Fibroblast of peridontal ligament (primary cell): ENCODE data around the gene C20orf141.
A peak's percentile ranks its signal among the peaks of the same experiment; 100 is the strongest.
"Not testable (repeated sequence)": the region's sequence is repeated elsewhere in the genome, so short reads cannot be mapped to it uniquely, and the experiment has no call there.

Experiments
- DNase-seq: peaks from one replicate; pipeline ENCODE4 v3.0.0-alpha.2; 2010; ENCODE audit errors: extremely low read depth

C20orf141 gene

DNA sequence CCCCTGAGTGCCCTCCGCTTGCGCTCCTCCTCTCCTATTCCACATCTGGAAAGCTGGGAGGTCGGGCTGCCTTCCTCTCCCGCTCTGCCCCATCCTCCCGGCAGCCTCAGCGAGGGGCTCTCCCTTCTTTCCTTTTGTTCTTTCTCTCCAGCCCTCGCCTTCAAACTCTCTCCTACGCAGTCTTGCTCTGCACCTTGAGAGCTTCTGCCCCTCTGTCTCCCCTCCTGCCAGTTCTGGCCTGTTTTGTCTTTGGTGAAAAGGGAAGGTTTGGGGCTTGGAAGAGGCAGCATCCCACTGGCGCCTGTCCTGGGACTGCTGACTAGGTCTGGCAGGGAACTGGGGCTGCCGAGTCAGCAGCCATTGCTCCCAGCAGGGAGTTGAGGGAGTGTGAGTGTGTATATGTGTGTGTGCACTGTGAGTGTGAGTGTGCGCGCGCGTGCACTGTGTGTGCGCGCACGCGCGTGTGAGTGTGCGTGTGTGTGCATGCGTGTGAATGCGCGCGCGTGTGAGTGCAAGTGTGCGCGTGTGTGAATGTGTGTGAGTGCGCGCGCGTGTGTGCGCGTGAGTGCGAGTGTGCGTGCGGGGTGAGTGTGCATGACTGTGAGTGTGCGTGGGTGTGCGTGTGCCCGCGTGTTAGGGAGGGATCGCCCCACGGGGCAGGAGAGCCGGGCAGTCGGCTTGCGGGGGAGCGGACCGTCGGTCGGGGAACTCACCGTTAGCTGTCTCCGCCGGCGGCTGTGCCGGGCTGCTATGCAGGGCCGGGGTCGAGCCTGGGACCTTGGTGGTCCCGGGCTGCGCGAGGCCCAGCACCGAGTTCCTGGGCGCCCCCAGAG lies 14.9 kb upstream of the C20orf141 start:
- DNase-seq, result peak; percentile 25

DNA sequence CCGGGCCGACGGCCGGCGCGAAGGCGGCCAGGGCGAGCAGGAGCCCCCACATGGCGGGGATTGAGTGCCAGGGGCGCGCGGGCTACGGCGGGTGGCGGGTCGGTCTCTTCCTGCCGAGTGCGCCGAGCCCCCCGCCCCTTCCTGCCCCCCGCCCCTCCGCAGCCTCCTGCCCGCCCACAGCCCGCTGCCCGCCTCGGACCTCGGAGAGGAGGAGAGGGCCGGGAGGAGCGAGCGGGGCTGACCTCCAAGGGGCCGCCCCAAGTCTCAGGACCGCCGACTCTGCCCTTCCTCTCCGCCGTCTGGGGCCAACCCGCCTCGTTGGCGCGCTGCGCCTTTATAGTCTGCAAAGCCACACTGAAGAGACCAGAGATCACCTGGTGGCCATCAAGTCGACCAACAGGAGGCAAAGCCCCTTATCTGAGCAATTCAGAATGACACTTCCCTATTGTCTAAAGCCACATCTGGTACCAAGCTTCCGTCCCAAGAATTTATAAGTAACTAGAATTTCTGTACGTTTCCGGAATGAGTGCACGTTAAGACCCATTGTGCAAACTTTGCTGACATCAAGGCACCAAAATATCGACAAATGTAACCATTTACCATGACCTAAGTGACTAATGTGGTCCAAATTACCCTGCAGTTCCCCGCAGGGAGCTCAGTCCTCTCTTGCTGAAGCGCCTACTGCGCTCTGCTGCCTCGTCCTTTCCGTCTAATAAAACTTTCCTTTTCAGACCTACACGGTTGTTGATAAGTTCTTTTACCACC lies 14.1 kb upstream of the C20orf141 start, which contains the start of gene CPXM1:
Gene CPXM1, minus strand, starts transcription at position 107 of the 765 bp plus-strand sequence. Its CDS starts 55 bp downstream, at position 52.
- no peak for DNase-seq

DNA sequence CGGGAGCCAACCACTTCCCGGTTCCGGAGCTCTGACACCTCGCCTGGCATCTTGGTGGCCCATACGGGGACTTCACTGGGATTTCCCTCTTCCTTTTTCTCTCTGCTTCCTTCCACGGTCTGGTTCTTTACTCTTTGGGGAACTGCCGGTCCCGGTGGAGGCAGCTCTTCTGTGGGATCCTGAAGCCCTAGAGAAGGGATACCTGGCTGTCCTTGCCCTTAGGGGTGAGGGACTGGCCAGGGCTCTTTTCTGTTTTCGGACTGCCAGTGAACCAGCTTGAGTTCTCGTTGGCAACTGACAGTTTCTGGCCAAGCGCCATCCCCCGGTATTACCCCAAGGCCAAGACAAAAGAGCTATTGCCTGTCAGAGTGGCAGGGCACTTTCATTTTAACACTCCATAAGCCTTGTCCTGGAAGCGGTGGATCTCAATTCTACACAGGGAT lies 13.5 kb upstream of the C20orf141 start:
- no peak for DNase-seq

DNA sequence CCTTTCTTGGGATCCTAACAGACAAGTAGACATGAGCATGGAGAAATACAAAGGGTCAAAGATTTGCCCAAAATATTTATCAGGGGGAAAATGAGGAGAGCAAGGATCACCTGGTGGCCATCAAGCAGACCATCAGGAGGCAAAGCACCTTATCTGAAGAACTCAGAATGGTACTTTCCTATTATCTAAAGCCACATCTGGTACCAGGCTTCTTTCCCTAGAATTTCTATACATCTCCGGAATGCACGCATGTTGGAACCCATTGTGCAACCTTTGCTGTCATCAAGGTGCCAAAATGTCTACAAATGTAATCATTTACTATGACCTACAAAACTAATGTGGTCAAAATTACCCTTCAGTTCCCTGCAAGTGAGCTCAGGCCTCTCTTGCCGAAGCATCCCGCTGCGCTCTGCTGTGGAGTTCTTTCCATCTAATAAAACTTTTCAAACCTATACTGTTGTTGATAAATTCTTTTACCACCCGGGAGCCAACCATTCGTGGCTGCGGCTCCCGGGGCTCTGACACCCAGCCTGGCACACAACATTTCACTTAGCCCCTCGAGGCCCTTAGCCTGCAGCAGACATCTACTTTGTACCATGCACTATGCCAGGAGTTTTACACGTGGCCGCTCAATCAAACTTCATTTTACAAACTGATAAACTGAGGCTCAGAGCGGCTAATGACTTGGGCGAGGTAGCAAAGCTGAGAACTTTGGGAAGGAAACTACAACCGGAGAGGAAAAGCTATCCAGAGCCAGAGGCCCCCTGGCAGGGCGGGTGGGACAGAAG lies 10.6 kb upstream of the C20orf141 start:
- no peak for DNase-seq

DNA sequence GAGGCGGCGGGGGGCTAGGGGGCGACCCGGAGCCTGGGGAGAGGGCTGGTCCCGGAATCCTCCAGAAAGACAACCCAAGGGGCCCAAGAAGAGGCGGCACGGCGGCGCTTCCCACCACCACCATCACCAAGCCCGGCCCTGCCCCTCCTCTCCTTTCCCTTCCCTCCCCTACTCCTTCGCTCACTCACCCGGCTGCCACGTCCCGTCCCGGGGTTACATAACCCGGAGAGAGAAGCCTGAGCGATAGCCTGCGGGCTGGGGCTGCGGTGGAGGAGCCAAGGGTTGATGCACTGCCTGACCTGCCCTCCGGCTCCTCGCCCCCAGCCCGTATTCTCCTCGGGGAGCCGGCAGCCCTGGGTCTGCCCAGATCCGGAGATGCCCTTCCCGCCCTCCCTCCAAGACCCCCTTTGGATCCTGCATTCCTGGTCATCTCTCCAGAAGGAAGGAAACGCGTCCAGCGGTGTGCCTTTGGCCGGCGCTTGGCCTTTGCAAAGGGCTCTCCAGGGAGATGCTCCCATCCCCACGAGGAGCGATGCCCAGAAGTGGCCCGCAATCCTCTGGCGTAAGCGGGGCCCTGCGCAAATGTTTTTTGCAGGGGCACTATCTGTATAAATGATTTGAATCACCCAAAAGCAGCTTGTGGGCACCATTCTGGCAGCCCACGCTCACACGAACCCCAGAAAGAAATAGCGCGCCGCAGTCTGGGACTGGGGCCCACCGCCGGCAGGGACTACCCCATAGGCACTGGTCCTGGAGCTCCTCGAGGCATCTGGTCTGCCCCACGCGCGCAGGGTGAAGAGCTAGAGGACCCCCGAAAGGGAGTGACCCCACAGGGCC lies 9.7 kb upstream of the C20orf141 start:
- no peak for DNase-seq

DNA sequence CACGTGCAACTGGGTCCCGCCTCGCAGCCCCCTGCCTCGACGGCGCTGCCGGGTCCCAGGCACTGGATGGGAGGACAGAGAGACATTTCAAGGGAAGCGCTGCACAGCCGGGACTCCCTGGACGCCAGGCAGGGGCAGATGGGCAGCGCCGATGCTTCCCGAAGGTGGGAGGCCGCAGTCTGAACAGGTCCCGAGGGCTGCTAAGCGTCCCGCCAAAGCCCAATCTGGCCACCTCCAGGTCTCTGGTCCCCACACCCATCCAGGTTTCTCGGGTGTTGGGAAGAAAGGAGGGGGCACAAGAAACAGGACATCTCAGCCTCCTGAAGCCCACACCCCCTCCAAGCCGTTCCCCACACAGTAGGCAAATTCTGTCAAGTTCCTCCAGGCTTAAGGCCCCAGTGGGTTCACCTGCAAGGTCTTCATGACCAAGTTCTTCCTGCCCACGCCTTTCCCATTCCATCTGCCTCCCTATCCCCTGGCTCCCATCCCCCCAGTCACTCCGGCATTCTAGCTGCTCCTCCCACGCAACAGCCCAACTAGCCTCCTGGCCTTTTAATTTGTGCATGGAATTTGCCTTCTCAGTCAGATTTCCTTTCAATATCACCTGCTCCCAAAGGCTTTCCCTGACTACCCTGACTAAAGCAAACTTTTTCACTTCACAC lies 9.0 kb upstream of the C20orf141 start:
- no peak for DNase-seq

DNA sequence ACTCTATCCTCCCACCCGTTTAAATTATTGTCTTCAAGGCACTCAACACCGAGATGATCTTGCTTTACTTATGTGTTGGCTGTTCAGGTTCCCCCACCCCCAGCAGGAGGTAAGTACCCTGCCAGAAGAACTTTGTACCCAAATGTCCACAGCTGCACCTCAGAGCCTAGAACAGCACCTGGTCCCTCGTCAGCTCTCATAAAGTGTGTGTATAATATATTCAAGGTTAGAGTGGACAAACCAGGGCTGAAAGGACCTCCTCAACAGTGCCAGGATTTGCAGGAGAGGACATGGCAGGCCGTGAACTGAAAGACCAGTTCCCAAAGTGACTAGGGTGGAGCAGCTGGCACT lies 8.5 kb upstream of the C20orf141 start:
- no peak for DNase-seq

DNA sequence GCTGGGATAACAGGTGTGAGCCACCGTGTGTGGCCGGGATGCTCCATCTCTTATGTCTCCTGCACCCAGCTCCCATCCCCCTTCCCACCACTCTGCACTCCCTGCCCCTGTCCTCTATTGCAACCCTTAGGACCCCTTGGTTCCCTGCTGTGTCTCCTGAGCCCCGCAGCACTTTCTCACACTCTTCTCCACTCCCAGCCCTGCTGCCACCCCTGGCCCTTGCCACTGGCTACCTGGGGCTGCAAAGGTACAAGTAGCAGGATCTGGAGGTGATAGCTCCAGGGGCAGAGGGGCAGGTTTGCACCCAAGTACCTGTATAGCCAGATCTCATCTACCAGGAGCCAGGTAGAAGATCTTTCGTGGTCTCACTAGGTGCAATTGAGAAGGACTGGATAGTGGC lies 7.8 kb upstream of the C20orf141 start:
- no peak for DNase-seq

DNA sequence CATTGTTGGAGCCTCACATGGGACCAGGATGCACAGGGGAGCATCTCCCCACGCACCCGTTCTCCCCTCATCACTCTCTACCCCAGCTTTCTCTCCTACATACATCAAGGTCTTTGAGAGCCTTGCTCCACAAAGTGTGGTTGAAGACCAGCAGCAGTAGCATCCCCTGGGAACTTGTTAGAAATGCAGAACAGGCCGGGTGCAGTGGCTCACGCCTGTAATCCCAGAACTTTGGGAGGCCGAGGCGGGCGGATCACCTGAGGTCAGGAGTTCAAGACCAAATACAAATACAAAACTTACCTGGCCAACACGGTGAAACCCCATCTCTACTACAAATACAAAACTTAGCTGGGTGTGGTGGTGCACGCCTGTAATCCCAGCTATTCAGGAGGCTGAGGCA lies 6.9 kb upstream of the C20orf141 start:
- DNase-seq, result not testable (repeated sequence)

DNA sequence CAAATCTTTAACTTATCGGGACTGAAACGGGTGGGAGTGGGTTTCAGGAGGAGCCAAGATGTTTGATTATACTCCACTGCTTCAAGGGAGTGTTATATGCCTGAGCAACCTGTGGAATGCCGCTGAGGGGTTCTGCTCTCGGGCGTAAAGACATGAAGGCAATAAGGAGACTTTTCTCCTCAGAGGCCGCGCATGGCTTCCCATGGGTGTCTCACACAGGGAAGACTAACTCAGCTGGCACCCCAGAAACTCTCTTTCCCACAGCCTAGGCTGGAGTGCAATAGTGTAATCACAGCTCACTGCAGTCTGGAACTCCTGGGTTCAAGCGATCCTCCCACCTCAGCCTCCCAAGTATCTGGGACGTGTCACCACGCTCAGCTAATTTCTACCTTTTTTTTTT lies 5.1 kb upstream of the C20orf141 start:
- no peak for DNase-seq

DNA sequence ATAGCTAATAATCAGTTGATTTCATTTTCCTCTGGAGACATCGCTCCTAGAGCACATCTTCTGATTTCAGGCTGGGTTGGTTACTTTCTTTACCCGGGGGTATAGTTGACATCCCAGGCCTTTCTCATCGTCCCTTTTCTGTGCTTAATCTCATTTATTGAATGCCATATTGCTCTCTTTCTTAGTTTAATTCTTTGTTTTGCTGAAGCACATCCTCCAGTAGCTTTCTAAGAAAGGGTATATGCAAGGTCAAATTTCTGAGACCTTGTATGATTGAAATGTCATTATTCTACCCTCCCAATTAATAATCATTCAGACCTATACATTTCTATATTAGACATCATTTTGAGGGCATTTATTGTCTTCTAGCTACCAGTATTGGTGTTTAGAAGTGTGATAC lies 2.6 kb upstream of the C20orf141 start:
- DNase-seq, result no peak

DNA sequence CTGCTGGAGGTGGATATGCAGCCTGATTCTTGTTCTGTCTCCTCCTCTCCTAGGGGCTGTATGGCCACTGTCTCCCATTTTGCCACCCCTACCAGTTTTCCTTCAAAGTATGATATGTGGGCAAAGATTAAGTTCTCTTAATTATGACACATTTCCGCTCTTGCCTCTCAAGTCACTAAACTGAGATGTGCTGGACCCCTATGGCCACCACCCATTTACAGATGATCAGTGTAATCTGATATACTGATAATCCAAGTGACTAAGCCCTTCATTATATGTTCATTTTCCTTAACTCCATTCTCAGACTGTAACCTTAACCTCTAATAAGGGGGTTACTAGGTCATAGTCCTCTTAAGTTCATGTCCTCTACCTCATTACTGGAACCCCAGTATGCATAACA lies 711 bp upstream of the C20orf141 start:
- no peak for DNase-seq

DNA sequence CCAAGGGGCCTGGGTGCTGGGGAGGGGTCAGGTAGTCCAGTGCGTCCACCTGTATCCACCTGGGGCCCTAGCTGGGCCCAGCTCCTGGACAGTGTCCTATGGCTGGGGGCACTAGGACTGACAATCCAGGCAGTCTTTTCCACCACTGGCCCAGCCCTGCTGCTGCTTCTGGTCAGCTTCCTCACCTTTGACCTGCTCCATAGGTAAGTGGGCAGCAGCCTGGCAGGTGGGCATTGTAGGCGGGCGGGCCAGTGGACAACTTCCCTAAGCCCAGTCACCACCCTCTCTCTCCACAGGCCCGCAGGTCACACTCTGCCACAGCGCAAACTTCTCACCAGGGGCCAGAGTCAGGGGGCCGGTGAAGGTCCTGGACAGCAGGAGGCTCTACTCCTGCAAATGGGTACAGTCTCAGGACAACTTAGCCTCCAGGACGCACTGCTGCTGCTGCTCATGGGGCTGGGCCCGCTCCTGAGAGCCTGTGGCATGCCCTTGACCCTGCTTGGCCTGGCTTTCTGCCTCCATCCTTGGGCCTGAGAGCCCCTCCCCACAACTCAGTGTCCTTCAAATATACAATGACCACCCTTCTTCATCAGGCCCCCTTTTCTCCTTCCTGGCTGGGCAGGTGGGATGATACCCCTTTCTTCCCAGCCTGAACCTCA lies 584 bp downstream of the C20orf141 start:
- DNase-seq, result no peak

DNA sequence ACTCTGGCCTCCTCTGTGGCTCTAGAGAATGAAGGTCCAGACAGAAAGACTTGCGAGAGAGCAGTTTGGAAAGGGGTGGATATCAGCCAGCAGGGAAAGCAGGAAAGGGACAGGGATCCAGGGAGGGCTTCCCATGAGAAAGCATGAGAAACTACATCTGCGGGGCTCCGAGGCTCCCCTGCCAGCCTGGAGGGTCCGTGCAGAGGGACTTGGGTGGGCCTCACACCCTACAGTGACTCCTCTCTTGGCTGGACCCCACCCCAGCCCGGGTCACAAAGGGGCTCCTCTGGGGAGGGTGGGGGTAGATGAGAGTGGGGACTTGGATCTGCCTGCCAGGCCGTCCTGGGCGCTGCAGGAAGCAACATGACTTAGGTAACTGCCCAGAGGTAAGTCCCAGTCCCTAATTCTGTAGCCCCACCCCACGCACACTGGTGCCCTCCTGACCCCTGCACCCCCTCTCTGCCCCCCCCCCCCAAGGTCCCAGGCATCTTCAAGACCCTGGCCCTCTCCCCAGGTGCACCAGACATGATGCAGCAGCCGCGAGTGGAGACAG lies 1.3 kb downstream of the C20orf141 start, which contains the start of gene TMEM239:
Gene TMEM239, plus strand, starts transcription at position 335 of the 553 bp plus-strand sequence. Its CDS starts 191 bp downstream, at position 526.
- DNase-seq, result no peak

DNA sequence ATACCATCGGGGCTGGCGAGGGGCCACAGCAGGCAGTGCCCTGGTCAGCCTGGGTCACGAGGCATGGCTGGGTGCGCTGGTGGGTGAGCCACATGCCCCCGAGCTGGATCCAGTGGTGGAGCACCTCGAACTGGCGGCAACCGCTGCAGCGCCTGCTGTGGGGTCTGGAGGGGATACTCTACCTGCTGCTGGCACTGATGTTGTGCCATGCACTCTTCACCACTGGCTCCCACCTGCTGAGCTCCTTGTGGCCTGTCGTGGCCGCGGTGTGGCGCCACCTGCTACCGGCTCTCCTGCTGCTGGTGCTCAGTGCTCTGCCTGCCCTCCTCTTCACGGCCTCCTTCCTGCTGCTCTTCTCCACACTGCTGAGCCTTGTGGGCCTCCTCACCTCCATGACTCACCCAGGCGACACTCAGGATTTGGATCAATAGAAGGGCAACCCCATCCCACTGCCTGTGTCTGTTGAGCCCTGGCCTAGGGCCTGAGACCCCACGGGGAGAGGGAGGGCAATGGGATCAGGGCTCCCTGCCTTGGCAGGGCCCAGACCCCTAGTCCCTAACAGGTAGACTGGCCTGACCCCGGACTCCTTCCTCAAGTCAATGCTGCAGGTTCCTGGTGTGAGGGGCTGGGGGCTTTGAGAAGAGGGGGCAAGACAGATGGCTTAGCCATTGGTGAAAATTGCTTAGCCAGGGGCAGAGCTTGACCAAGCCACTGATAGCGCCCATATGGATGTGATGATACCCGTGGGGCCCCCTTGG lies 2.0 kb downstream of the C20orf141 start:
- no peak for DNase-seq

DNA sequence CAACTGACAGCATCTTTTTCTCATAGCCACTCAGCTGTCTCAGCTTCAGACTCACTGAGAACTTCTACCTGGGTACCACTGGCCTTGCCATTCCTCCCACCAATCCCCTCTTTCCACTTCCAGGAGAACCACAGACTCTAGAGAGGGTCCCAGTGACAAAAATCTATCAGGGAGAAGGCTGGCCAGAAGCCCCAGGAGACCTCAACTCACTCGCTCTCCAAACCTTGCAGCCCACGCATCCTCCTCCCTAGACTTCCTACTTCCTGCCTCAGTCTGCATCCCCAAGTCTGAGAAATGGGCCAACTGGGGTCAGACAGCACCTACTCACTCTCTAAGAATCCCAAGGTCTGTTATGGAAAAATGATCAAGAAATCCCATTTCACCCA lies 2.5 kb downstream of the C20orf141 start:
- no peak for DNase-seq

DNA sequence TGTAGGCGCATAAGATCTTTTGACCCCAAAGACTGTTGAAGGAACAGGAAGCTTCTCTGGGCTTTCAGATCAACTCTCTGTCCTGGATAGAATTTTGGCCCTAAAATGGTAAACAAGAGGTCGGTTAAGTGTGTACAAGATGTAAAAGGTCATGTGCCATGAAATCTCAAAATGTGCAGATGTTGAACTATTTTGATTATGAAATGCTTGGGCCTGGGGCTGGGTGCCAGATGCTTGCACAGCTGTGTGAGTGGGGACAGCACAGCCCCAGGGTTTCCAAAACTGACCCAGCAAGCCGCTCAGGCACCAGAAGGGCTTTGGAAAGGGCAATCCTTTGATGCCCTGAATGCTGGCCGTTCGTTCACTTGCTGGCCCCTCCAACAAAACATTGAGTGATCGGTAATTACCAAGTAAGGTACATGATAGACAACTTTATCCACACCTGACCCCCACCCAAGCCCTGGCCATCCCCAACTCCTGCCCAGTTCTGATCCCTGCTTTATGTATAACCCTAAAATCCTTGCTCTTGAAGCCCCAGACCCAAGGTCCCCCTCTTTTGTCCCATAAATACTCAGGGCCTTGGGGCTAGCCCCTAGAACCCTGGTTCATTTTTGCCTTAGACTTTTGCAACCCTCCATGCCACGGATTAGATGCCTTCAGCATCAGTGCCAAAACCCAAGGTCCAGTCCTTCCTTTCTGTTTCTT lies 3.3 kb downstream of the C20orf141 start:
- DNase-seq, result no peak

DNA sequence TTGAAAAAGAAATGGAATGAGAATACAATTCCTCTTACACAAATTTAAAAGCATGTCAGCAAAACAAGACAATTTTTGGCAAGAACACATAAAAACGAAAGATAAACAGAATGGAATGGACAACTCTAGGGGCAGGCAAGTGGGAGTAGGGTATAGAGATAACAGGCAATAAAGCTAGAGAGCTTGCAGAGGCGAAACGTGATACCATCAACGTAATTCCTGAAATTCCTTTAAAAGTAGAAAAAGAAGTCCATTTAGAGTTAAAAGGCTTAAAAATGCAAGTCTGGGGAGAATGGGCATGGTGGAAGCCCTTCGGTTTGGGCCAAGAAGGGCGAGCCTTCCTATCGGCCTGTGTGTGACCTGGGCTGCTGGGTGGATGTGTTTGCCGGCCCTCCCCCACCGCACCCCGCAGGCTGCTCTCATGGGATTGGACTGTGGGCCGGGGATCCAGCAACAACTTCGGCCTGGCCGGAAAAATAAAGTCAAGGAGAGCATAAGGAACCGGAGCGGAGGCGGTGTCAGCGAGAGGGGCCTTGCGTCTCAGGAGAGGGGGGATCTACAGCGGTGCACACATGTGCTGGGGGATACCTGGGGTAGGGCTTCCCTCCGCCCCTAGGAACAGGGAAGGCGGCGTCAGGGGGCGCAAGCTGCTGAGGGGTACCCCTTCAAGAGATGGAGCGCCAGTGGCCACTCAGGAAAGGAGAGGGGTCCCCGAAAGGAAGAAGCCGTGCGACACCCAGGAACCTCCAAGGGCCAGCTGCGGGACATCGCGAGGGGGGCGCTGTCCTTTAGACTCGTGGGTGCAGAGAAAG lies 5.5 kb downstream of the C20orf141 start:
- peak; percentile 87 for DNase-seq
